ENCODE results near the gene ARHGEF28.

The ARHGEF28 gene

GRCh38 chr5:73857446-73857845 is 231.4 kb downstream of the ARHGEF28 start:
- DNase-seq (ENCODE audit: low read depth in 1 of 2, low spot score in 1 of 2): no peak
- H3K4me3 ChIP-seq (replicated peaks; ENCODE audit: insufficient read depth, low read length): no peak overlapping the region
- TF ChIP-seq POLR2AphosphoS5 (IDR thresholded peaks at IDR 0.05; ENCODE audit: low read depth) (no peak), CTCF (IDR thresholded peaks at IDR 0.05; ENCODE audit: insufficient read depth, low read length) (no peak), SPI1 (IDR thresholded peaks at IDR 0.05; ENCODE audit: borderline replicate concordance, low read depth) (no peak), REST (IDR thresholded peaks at IDR 0.05; ENCODE audit: insufficient replicate concordance, low read depth) (no peak)
- H3K27ac ChIP-seq (replicated peaks): no peak overlapping the region
- no peaks in the 10 kb centered on the region for H3K27me3 ChIP-seq (ENCODE audit: insufficient read depth, poor library complexity, severe bottlenecking)

GRCh38 chr5:73858054-73858453 is 232.1 kb downstream of the ARHGEF28 start:
- no peak for DNase-seq (ENCODE audit: low read depth in 1 of 2, low spot score in 1 of 2)
- Histone ChIP-seq H3K4me3 (replicated peaks; ENCODE audit: insufficient read depth, low read length) (no peak overlapping the region), H3K27me3 (ENCODE audit: insufficient read depth, poor library complexity, severe bottlenecking) (no peaks in the 10 kb centered on the region), H3K27ac (replicated peaks) (no peak overlapping the region)
- TF ChIP-seq POLR2AphosphoS5 (IDR thresholded peaks at IDR 0.05; ENCODE audit: low read depth) (no peak), REST (IDR thresholded peaks at IDR 0.05; ENCODE audit: insufficient replicate concordance, low read depth) (no peak), CTCF (IDR thresholded peaks at IDR 0.05; ENCODE audit: insufficient read depth, low read length) (no peak), GABPA (IDR thresholded peaks at IDR 0.05; ENCODE audit: low read depth) (no peak), SPI1 (IDR thresholded peaks at IDR 0.05; ENCODE audit: borderline replicate concordance, low read depth) (no peak)

- no peak for DNase-seq (ENCODE audit: low read depth in 1 of 2, low spot score in 1 of 2)
- Histone ChIP-seq H3K4me3 (replicated peaks; ENCODE audit: insufficient read depth, low read length) (no peak overlapping the region), H3K27ac (replicated peaks) (no peak overlapping the region), H3K27me3 (ENCODE audit: insufficient read depth, poor library complexity, severe bottlenecking) (no peaks in the 10 kb centered on the region)
- TF ChIP-seq CTCF (IDR thresholded peaks at IDR 0.05; ENCODE audit: insufficient read depth, low read length): no peak
- no peak for TF ChIP-seq GABPA (IDR thresholded peaks at IDR 0.05; ENCODE audit: low read depth)
- TF ChIP-seq REST (IDR thresholded peaks at IDR 0.05; ENCODE audit: insufficient replicate concordance, low read depth): no peak
- TF ChIP-seq SPI1 (IDR thresholded peaks at IDR 0.05; ENCODE audit: borderline replicate concordance, low read depth): no peak
Observed at GRCh38 chr5:73858776-73859175, 232.8 kb downstream of the ARHGEF28 start.

Measured in HL-60 (cell line).